Memory B cell (primary cell): ENCODE results near the gene COL4A2.
"Not testable (repeated sequence)": the region's sequence is repeated elsewhere in the genome, so short reads cannot be mapped to it uniquely, and the experiment has no call there.

Experiments used
- ATAC-seq: fragments of 150-1000 bp; cut with Tn5 transposase; 2 replicates; pipeline ENCODE4 v1.10.0; 2021; ENCODE audit warnings: low read depth, mild to moderate bottlenecking, moderate library complexity
- DNase-seq, 2 donors: peaks; one replicate each; pipeline ENCODE4 v3.0.0; 2022; ENCODE audit warnings: low spot score in 2 of 2
- H3K27ac Mint-ChIP-seq: one replicate; pipeline ENCODE4 v1.8.0; 2022; ENCODE audit warnings: mild to moderate bottlenecking, moderate library complexity, mixed read lengths
- H3K27me3 Mint-ChIP-seq: one replicate; pipeline ENCODE4 v1.8.0; 2022; ENCODE audit warnings: mixed read lengths
- H3K36me3 Mint-ChIP-seq: one replicate; pipeline ENCODE4 v1.8.0; 2022; ENCODE audit warnings: mild to moderate bottlenecking, mixed read lengths
- H3K4me1 Mint-ChIP-seq: one replicate; pipeline ENCODE4 v1.8.0; 2022; ENCODE audit warnings: mixed read lengths
- H3K4me3 Mint-ChIP-seq: one replicate; pipeline ENCODE4 v1.8.0; 2022; ENCODE audit warnings: mild to moderate bottlenecking, moderate library complexity, mixed read lengths
- H3K9me3 Mint-ChIP-seq: one replicate; pipeline ENCODE4 v1.8.0; 2022; ENCODE audit warnings: mixed read lengths

COL4A2 gene

GRCh38 chr13:110528371-110528770, 221.3 kb downstream of the COL4A2 start:
- no peak for DNase-seq
- peaks cover 25% of the 10 kb centered on the region for H3K4me1 Mint-ChIP-seq

GRCh38 chr13:110528911-110529310, 221.8 kb downstream of the COL4A2 start:
- no peak for DNase-seq
- H3K36me3 Mint-ChIP-seq = no peaks in the 10 kb centered on the region
- peaks cover 21% of the 10 kb centered on the region for H3K4me1 Mint-ChIP-seq
- H3K9me3 Mint-ChIP-seq = no peaks in the 10 kb centered on the region
- ATAC-seq = no peak
- no peak overlapping the region for H3K27ac Mint-ChIP-seq
- H3K27me3 Mint-ChIP-seq = no peaks in the 10 kb centered on the region
- no peak overlapping the region for H3K4me3 Mint-ChIP-seq

More at GRCh38 chr13:110528371-110528770, 221.3 kb downstream of the COL4A2 start:
- no peaks in the 10 kb centered on the region for H3K27me3 Mint-ChIP-seq
- no peaks in the 10 kb centered on the region for H3K9me3 Mint-ChIP-seq
- ATAC-seq = no peak
- no peak overlapping the region for H3K27ac Mint-ChIP-seq
- H3K36me3 Mint-ChIP-seq = no peaks in the 10 kb centered on the region
- H3K4me3 Mint-ChIP-seq = no peak overlapping the region

DNA sequence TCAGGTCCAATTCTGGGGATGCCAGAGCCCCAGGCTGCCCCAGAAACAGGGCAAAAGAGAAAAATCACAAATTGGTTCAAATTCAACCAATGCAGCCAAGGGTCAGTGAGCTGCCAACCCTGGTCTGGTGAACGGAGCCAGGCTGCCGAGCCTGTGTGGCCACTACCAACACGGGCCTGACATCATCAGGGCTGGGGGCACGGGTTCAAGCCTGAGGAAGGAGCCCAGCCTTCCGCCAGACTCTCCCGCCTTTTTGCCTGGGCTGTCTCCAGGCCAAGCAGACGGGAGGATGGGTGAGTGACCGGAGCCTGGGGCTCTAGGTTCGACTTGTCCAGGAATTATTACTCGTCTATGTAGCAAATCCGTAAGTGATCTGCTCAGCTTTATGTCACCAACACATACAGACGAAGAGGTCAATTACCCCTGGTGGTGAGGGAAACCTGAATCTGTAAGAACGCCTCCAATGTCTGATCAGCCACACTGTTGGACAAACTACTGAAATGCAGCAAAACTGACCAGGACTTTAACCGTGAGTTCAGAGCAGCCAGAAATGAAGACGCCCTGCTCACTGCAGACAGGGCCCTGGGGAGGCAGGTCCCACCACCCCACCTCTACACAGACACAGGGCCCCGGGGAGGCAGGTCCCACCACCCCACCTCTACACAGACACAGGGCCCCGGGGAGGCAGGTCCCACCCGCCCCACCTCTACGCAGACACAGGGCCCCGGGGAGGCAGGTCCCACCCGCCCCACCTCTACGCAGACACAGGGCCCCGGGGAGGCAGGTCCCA, 222.6 kb downstream of the COL4A2 start:
- DNase-seq (no peak), ATAC-seq (no peak)
- H3K27me3 Mint-ChIP-seq = no peaks in the 10 kb centered on the region
- peaks cover 14% of the 10 kb centered on the region for H3K4me1 Mint-ChIP-seq
- no peak overlapping the region for H3K4me3 Mint-ChIP-seq
- H3K9me3 Mint-ChIP-seq = no peaks in the 10 kb centered on the region
- no peaks in the 10 kb centered on the region for H3K36me3 Mint-ChIP-seq
- H3K27ac Mint-ChIP-seq = no peak overlapping the region

DNA sequence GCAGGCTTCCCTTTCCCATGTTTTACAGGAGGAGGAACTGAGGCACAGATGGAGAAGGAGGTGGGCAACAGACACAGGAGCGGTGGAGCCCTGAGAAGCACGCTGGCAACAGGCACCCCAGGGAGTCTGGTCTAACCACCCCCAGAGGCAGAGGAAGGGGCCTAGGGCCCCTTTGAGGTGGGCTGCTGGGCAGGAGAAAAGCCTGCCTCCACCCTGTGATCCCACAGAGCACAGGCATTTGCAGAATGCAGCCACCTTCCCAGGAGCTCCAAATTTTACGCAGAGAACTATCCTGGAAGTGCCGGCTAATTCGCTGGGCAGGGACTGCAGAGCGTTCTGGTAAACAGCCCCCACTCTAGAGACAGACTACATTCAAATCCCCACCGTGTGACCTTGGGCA, 224.0 kb downstream of the COL4A2 start:
- H3K4me1 Mint-ChIP-seq = no peaks in the 10 kb centered on the region
- no peak overlapping the region for H3K4me3 Mint-ChIP-seq
- ATAC-seq (no peak), DNase-seq (no peak)
- H3K9me3 Mint-ChIP-seq = no peaks in the 10 kb centered on the region
- H3K27me3 Mint-ChIP-seq = no peaks in the 10 kb centered on the region
- H3K27ac Mint-ChIP-seq = no peak overlapping the region
- no peaks in the 10 kb centered on the region for H3K36me3 Mint-ChIP-seq

- DNase-seq = no peak
- Mint-ChIP-seq H3K9me3 (no peaks in the 10 kb centered on the region), H3K4me3 (no peak overlapping the region), H3K27me3 (no peaks in the 10 kb centered on the region), H3K36me3 (no peaks in the 10 kb centered on the region), H3K27ac (no peak overlapping the region), H3K4me1 (peaks cover 3% of the 10 kb centered on the region)
- ATAC-seq = no peak
Observed at GRCh38 chr13:110531671-110532083, 224.6 kb downstream of the COL4A2 start.

DNA sequence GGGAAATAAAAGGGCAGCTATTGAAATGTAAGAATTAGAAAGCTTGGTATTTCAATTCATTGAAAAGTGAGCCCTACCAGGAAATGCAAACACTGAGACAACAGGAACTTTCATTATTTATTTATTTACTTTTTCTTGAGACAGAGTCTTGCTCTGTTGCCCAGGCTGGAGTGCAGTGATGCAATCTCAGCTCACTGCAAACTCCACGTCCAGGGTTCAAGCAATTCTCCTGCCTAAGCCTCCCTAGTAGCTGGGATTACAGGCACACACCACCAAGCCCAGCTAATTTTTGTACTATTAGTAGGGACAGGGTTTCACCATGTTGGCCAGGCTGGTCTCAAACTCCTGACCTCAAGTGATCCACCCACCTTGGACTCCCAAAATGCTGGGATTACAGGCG, 225.2 kb downstream of the COL4A2 start:
- DNase-seq, H3K4me1 Mint-ChIP-seq, H3K36me3 Mint-ChIP-seq, H3K27me3 Mint-ChIP-seq, H3K27ac Mint-ChIP-seq, H3K4me3 Mint-ChIP-seq, ATAC-seq, H3K9me3 Mint-ChIP-seq: not testable (repeated sequence)

GRCh38 chr13:110533771-110534670, 226.9 kb downstream of the COL4A2 start:
- ATAC-seq (no peak), DNase-seq (no peak)
- Mint-ChIP-seq H3K9me3 (no peaks in the 10 kb centered on the region), H3K27me3 (no peaks in the 10 kb centered on the region), H3K27ac (no peak overlapping the region), H3K36me3 (no peaks in the 10 kb centered on the region), H3K4me3 (no peak overlapping the region), H3K4me1 (peaks cover 10% of the 10 kb centered on the region)

GRCh38 chr13:110535526-110535925, 228.4 kb downstream of the COL4A2 start:
- ATAC-seq = no peak
- H3K27ac Mint-ChIP-seq = peak overlapping the region; percentile 58
- no peaks in the 10 kb centered on the region for H3K9me3 Mint-ChIP-seq
- no peak for DNase-seq
- no peaks in the 10 kb centered on the region for H3K27me3 Mint-ChIP-seq
- H3K4me3 Mint-ChIP-seq = no peak overlapping the region
- H3K36me3 Mint-ChIP-seq = no peaks in the 10 kb centered on the region
- H3K4me1 Mint-ChIP-seq = peaks cover 10% of the 10 kb centered on the region

DNA sequence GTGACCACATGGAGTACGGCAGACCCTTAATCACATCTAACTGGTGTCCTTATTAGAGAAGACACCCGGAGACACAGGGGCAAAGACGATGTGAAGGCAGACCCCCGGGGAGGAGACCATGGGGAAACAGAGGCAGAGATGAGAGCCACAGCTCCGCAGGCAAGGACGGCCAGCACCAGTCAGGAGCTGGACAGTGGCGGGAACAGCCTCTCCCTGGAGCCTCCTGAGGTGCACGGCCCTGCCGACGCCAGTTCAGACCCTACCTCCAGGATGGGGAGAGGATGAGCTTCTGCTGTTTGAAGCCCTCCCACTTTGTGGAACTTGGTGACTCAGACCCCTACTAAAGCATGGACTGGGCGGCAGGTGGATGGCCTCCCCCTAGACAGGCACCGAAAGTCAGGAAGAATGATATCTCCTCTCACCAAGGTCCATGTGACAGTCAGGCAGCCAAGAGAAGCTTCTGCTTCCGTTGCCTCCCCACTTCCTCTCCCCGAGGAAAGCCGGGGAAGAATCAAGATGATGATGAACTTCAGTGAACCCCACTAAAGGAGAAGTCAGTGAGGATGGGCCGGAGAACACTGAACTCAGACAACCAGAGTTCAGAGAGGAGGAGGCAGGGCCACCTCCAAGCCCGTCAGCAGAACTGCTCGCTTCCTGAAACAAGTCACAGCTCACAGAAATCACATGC, 229.1 kb downstream of the COL4A2 start:
- DNase-seq (no peak), ATAC-seq (peak; percentile 93)
- Mint-ChIP-seq H3K4me1 (peaks cover 10% of the 10 kb centered on the region), H3K27ac (peak overlapping the region; percentile 58), H3K9me3 (no peaks in the 10 kb centered on the region), H3K4me3 (no peak overlapping the region), H3K27me3 (no peaks in the 10 kb centered on the region), H3K36me3 (no peaks in the 10 kb centered on the region)

DNA sequence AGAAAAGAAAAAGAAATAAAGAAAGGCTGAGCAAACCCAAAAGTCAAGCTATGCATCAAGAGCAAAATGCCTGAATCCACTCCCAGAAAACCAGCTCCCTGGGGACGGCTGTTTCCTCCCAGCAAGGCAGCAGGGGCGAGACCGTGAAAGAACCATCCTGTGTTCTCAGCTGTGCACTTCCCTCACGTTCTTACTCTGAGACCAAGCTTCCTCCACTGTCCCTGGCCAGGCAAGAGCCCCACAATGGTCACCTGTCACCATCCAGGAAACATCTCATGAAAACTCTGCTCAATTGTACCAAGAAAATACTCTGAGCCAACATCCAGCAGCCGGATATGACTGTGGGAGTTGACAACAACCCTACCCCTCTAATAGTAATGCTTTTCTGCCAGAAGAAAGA, 231.5 kb downstream of the COL4A2 start:
- Mint-ChIP-seq H3K4me3 (peak overlapping the region; percentile 3), H3K27me3 (no peaks in the 10 kb centered on the region), H3K4me1 (peaks cover 10% of the 10 kb centered on the region), H3K36me3 (no peaks in the 10 kb centered on the region), H3K27ac (no peak overlapping the region), H3K9me3 (no peaks in the 10 kb centered on the region)
- DNase-seq (no peak), ATAC-seq (no peak)

DNA sequence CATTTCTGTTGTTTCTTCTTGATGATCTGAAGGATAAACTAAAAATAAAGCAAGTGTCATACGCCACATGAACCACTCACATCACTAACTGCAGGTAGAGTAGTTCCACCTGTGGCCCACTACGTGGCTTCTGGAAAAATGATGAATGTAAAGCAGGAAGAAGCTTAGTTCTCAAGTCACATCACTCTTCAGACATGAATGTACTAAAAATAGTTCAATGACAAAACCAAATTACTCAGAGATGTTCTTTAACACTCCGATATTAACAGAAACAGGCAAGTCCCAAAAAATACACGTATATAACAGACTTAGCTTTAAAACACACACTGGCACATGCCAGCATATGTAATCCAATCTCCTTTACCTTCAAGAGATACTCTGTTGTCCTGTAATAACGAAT, 232.8 kb downstream of the COL4A2 start:
- Mint-ChIP-seq H3K36me3 (no peaks in the 10 kb centered on the region), H3K9me3 (no peaks in the 10 kb centered on the region), H3K4me1 (peaks cover 10% of the 10 kb centered on the region), H3K27ac (no peak overlapping the region), H3K4me3 (no peak overlapping the region), H3K27me3 (no peaks in the 10 kb centered on the region)
- no peak for ATAC-seq
- no peak for DNase-seq

- no peaks in the 10 kb centered on the region for H3K27me3 Mint-ChIP-seq
Observed at GRCh38 chr13:110540871-110541525, 233.9 kb downstream of the COL4A2 start.

DNA sequence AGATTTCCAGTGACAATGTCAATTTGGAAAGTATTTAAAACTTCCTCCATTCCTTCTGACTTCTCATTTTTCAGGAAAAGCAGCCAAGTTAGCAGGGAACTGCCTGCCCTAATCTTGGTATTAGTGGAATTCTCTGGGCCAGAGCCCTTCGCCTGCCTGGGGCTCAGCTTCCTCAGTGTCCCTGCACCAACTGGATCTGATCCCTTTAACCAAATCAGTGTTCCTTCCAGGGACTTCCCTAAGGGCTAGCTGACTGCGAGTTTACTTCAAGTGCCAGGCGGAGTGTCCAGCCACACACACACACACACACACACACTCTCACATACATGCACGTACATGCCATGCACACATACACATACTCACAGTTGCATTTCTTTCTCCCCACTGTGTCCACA, 234.4 kb downstream of the COL4A2 start:
- ATAC-seq = no peak
- Mint-ChIP-seq H3K27ac (no peak overlapping the region), H3K27me3 (no peaks in the 10 kb centered on the region), H3K36me3 (peaks cover 2% of the 10 kb centered on the region), H3K4me1 (peaks cover 6% of the 10 kb centered on the region), H3K4me3 (no peak overlapping the region), H3K9me3 (peaks cover 2% of the 10 kb centered on the region)
- no peak for DNase-seq

More at GRCh38 chr13:110540871-110541525, 233.9 kb downstream of the COL4A2 start:
- H3K36me3 Mint-ChIP-seq = peaks cover 2% of the 10 kb centered on the region
- H3K9me3 Mint-ChIP-seq = peaks cover 2% of the 10 kb centered on the region
- H3K27ac Mint-ChIP-seq = no peak overlapping the region
- peaks cover 10% of the 10 kb centered on the region for H3K4me1 Mint-ChIP-seq
- DNase-seq (no peak), ATAC-seq (no peak)
- H3K4me3 Mint-ChIP-seq = no peak overlapping the region
